GM12891 (cell line): ENCODE results near the gene ARHGEF6.

Experiments used
- POLR2A ChIP-seq: IDR thresholded peaks from 2 replicates; pipeline ENCODE4 v1.6.1; 2011; ENCODE audit warnings: low read depth, low read length, control low read depth
- POLR2AphosphoS5 ChIP-seq: IDR thresholded peaks from 2 replicates; pipeline ENCODE4 v1.6.1; 2011; ENCODE audit warnings: low read depth, low read length, control low read depth
- POU2F2 ChIP-seq: IDR thresholded peaks from 2 replicates; pipeline ENCODE4 v1.6.1; 2011; ENCODE audit warnings: low read depth, mild to moderate bottlenecking, control low read depth, low read length, moderate library complexity
- TAF1 ChIP-seq: IDR thresholded peaks from 2 replicates; pipeline ENCODE4 v1.6.1; 2011; ENCODE audit warnings: low read depth, low read length, control low read depth

GRCh38 chrX:136626237-136626636, 154.5 kb downstream of the ARHGEF6 start:
- TF ChIP-seq POLR2A (no peak), POLR2AphosphoS5 (no peak), TAF1 (no peak), POU2F2 (no peak)
